Measurements from ENCODE around the gene SLC12A5.

GRCh38 chr20:46023148-46023484, 5.9 kb upstream of the SLC12A5 start:
- TF ChIP-seq, protein P1, sequence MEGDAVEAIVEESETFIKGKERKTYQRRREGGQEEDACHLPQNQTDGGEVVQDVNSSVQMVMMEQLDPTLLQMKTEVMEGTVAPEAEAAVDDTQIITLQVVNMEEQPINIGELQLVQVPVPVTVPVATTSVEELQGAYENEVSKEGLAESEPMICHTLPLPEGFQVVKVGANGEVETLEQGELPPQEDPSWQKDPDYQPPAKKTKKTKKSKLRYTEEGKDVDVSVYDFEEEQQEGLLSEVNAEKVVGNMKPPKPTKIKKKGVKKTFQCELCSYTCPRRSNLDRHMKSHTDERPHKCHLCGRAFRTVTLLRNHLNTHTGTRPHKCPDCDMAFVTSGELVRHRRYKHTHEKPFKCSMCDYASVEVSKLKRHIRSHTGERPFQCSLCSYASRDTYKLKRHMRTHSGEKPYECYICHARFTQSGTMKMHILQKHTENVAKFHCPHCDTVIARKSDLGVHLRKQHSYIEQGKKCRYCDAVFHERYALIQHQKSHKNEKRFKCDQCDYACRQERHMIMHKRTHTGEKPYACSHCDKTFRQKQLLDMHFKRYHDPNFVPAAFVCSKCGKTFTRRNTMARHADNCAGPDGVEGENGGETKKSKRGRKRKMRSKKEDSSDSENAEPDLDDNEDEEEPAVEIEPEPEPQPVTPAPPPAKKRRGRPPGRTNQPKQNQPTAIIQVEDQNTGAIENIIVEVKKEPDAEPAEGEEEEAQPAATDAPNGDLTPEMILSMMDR (IDR thresholded peaks at IDR 0.05): no peak
- TF ChIP-seq KAT7 (CRISPR knock-in tag; IDR thresholded peaks at IDR 0.05; ENCODE audit: borderline replicate concordance): no peak
- no peak for TF ChIP-seq RELA (CRISPR knock-in tag; IDR thresholded peaks at IDR 0.05; ENCODE audit: borderline replicate concordance)
- no peak for TF ChIP-seq ZNF281 (CRISPR knock-in tag; IDR thresholded peaks at IDR 0.05)
- TF ChIP-seq, protein P2, sequence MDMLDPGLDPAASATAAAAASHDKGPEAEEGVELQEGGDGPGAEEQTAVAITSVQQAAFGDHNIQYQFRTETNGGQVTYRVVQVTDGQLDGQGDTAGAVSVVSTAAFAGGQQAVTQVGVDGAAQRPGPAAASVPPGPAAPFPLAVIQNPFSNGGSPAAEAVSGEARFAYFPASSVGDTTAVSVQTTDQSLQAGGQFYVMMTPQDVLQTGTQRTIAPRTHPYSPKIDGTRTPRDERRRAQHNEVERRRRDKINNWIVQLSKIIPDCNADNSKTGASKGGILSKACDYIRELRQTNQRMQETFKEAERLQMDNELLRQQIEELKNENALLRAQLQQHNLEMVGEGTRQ (CRISPR knock-in tag; IDR thresholded peaks at IDR 0.05): no peak
- no peak for TF ChIP-seq E2F5 (CRISPR knock-in tag; IDR thresholded peaks at IDR 0.05)
- TF ChIP-seq JUN (CRISPR knock-in tag; IDR thresholded peaks at IDR 0.05): no peak
- TF ChIP-seq, protein P3, sequence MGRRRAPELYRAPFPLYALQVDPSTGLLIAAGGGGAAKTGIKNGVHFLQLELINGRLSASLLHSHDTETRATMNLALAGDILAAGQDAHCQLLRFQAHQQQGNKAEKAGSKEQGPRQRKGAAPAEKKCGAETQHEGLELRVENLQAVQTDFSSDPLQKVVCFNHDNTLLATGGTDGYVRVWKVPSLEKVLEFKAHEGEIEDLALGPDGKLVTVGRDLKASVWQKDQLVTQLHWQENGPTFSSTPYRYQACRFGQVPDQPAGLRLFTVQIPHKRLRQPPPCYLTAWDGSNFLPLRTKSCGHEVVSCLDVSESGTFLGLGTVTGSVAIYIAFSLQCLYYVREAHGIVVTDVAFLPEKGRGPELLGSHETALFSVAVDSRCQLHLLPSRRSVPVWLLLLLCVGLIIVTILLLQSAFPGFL (CRISPR knock-in tag; IDR thresholded peaks at IDR 0.05; ENCODE audit: borderline replicate concordance): no peak
- TF ChIP-seq HMGA2 (CRISPR knock-in tag; IDR thresholded peaks at IDR 0.05): no peak
